GF-D8 (cell line): ENCODE data around the gene AP3D1.
A peak's percentile ranks its signal among the peaks of the same experiment; 100 is the strongest.

ENCODE experiments used
- DNase-seq: peaks from one replicate; lab custom pipeline; 2025; lab: John Stamatoyannopoulos, UW

The AP3D1 gene

DNA sequence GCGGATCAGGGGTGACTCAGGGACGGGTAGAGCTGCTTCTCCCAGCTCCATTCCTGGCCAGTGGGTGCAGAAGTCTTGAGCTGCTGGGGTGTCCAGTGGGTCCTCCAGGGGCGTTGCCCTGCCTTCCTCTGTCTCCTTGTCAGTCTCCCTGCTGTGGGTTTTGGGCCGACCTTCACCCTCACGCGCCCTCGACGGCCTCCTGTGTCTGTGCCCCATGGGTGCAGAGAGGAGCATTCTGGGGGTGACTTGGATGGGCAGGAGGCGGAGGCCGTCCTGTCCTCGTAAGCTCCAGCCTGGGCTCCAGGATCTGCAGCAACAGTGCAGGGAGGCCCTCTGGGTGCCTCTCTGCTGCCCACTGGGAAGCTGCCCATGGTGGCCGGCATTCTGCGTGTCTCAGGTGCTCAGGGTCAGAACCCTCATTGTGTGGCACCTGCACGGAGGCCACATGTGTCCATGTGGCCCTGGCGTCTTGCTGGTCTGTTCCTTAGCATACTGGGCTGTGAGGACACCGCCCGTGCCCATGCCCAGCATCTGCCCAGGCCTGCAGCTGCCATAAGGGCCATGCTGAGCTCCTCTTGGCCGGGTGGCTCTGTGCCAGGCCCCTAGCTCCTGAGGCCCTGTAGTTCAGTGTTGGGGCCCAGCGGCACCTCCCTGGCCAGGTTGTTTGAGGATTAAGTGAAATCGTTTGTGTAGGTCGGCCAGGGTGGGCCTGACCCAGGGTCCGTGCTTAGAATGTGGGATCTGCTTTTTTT lies 29.7 kb upstream of the AP3D1 start:
- no peak for DNase-seq

DNA sequence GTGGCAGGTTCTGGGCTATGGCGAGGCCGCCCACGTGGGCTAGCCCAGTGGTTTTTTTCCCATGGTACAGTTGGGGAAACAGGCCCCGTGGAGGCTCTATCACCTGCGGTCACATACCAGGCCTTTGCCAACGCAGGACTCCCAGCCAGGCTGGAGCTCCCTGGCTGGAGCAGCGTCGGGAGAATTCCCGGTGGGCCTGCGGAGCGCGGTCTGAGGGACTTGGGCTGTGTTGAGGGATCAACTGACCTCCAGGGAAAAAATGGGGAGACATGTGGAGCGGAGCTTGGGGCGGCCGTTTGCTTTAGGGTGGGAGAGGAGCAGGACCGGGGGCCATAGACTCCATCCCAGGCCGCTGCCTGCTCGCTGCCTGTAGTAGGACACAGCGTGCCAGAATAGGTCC lies 28.7 kb upstream of the AP3D1 start:
- DNase-seq: no peak

DNA sequence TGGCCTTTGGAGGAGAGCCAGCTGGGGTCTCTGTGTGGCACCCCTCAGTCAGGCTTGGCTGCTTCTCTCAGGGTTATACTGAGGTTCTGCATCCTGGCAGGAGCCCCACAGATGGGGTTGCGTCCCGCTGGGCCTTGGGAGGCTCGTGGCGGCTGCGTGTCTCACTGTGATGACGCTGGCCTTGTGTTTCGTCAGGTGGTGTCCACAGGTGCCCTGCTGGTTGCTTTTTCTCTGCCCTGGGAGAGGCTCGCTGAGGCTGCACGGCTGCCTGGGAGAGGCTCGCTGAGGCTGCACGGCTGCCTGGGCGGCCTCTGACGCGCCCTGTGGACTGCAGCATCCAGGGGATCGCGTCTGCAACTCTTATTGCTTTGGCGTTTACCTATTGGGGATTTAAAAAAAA lies 27.7 kb upstream of the AP3D1 start:
- no peak for DNase-seq

DNA sequence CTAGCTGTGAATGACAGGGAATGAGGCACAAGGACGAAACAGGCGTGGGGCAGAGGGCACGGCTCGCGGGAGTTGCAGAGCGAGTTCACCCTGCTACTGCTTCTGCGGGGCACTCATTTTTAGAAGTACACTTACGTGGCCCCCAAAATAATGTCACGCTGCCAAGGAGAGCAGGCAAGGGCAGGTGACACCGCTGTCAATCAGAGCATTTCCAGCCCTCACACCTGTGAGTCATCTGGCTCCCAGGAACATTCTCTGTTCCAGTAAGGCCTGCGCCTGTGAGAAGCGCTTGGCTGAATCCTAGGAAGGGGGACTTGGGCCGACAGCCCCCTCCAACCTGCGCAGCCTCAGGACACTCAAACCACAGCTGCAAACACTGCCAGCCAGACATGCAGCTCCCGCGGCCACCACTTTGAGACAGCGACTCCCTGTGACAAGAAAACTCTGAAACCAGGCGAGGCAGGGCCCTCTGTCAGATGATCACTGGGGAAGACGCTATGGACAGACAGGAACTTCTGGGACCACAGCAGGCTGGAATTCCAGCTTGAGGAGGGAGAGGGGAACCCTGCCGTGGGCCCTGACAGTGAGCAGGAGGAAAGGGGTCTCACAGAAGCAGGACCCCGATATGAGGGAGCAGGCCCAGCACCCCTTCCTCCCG lies 25.1 kb upstream of the AP3D1 start:
- DNase-seq: no peak

DNA sequence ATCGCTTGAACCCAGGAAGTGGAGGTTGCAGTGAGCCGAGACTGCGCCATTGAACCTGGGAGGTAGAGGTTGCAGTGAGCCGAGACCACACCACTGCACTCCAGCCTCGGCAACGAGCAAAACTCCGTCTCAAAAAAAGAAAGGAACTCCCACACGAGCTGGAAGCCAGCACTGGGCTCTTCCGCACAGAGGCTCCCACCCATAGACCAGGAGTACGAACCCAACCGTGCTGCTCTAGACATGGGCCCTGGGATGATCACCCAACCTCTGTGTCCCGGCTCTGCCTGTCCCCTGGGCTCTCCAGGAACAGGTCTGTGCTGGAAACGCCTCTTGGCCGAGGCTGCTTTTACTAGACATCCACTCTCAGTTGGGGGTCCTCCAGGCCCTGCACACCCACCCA lies 24.4 kb upstream of the AP3D1 start:
- no peak for DNase-seq

DNA sequence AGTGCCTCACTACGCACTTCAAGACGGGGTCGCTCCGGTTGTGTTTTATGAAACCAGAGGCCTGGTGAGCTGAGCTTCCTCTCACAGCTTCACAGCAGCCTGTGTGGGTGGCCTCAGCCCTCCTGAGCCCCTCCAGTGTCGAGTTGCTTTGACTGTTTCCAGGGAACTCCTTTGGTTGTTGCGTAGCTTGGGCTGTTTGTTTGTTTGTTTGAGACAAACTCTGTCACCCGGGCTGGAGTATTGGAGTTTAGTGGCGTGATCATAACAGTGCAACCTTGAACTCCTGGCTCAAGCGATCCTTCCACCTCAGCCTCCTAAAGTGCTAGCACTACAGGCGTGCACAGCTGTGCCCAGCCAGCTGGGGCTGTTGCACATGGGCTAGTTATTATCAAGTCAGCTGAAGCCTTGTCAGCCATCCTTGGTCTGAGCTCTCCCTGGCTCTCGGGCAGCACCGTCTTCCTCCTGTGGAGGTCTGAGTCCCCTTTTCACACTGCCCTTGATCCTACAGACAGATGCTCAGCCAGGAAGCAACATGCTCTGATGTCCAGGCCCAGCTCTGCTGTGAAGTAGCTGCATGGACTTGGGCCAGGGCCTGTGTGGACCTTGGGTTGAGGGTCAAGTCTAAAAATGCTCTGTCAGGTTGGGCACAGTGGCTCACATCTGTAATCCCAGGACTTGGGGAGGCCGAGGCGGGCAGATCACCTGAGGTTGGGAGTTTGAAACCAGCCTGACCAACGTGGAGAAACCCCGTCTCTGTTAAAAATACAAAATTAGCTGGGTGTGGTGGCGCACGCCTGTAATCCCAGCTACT lies 22.6 kb upstream of the AP3D1 start:
- no peak for DNase-seq

DNA sequence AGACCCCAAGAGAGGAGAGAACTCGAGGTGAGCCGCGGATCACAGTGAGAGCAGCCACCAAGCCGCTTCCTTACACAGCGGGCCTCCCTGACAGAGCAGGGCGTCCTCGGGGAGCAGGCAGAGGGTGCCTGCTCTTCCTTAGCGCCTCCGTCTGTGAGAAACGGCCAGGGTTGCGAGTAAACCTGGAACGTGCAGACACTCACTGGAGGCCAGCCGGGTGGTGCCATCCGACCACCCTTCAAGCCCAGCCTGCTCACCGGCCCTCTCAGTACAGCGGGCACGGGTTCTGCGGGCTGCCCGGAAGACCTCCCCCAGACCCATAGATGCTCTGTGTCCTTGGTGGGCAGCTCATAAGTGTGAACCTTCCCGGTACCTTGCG lies 22.0 kb upstream of the AP3D1 start:
- DNase-seq: no peak

DNA sequence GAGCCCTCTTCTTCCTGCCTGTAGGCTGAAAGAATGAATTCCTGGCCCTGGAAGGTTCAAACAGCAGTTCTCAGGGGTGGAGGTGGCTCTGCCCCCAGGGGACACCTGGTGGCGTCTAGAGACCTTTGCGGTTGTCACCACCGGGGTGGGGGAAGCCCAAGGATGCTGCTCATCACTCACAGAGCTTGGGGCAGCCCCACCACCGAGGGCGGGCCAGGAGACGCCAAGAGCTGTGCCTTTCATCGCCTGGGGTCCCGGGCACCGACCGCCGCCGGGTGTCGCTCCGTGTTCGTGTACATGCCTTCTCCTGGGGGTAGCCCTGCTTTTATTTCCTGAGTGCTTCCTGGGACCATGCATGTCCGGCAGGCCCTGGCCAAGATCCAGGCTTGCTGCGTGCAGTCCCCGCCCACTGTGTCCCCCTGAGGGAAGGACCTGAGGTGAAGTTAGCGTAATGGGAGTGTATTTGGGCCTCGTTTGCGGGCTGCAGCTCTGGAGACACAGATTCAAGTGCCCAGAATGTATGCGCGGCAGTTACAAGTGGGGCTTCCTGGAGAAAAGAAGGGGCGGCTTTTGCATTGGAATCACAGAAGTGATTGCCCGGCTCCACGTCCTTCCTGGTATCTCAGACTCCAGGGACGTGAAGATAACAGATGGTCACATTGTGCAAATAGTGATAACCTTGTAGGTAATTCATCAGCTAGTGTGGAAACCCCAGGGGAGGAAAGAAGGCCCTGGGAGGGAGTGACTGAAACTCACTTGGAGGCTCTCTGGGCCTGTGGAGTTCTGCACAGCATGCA lies 20.2 kb upstream of the AP3D1 start:
- no peak for DNase-seq

DNA sequence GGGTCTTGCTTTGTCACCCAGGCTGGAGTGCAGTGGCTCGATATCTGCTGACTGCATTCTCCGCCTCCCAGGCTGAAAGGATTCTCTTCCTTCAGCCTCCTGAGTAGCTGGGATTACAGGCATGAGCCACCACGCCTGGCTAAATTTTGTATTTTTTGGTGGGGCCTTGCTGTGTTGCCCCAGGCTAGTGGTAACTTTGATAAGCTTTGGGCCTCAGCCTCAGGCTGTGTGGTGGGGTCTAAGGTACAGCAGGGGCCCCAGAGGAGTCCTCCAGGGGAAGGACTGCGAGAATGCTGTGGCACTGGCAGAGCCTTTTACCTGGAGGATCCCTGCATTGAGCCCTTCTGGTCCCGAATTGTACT lies 19.6 kb upstream of the AP3D1 start:
- no peak for DNase-seq

DNA sequence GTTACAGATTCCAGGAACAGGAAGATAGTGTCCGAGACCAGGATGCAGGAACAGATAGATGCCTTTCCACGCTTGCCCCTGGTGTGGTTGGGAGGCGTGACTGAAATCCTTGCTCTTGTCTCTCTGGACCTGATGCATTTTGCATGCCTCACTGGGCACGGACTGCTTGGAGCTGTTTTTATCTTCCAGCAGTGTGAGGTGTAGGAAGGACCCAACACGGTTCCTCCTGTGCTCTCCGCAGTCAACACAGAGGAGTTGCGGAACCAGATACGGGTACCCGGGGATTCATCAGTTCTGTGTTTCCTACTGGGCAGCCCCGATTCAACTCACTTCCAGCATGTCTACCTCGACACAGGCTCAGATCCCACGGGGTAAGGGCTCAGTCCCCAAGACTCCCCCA lies 18.9 kb upstream of the AP3D1 start:
- no peak for DNase-seq

DNA sequence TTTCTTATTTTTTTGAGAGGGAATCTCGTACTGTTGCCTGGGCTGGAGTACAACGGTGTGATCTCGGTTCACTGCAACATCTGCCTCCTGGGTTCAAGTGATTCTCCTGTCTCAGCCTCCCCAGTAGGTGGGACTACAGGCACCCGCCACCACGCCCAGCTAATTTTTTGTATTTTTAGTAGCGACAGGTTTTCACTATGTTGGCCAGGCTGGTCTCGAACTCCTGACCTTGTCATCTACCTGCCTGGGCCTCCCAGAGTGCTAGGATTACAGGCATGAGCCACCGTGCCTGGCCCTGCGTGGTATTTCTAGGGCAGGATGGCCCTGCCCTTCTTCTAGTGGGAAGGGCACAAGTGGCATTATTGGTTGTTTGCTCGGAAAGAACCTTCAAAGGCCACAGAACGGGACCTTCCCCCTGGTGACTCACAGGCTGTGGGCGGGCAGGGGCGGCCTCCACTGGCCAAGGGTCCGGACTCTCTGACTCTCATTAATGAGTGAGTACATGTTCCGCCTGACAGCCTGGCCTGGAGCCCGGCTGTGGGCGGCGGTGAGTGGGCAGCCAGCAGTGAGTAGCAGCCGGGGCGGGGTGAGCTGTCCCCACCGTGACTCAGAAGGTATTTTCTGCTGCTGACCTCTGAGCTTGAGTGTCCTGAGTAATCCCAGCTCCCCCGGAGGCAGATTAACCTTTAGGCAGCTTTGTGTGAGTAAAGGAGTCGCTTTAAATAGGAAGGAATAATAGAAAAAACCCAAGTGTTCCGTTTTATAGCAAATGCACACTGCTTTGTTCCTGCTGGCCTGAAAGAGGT lies 17.5 kb upstream of the AP3D1 start:
- DNase-seq: peak; percentile 63

DNA sequence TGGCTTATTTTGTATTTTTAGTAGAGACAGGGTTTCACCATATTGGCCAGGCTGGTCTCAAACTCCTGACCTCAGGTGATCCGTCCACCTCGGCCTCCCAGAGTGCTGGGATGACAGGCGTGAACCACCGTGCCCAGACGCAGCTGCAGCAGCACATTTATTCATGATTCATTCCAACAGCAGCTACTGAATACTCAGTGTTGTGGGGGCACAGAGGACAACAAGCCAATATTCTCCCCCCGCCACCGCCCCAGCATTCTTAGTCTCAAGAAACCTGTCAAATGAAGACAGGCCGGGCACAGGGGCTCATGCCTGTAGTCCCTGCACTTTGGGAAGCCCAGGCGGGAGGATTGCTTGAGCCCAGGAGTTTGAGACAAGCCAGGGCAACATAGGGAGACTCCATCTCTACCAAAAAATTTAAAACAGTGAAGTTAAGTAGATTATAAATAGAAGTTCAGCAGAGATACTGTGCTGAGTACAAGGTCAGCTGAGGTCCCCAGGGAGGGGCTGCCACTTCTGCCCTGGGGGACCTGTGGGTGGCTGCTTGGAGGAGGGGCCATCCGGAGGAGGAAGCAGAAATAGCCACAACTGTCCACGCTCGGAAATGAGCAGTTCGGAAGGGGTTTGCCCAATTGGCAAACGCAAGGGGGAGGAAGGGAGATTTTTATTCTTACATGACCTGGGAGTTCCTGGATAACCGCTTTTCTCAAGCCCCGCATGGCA lies 16.7 kb upstream of the AP3D1 start:
- DNase-seq: peak; percentile 86

DNA sequence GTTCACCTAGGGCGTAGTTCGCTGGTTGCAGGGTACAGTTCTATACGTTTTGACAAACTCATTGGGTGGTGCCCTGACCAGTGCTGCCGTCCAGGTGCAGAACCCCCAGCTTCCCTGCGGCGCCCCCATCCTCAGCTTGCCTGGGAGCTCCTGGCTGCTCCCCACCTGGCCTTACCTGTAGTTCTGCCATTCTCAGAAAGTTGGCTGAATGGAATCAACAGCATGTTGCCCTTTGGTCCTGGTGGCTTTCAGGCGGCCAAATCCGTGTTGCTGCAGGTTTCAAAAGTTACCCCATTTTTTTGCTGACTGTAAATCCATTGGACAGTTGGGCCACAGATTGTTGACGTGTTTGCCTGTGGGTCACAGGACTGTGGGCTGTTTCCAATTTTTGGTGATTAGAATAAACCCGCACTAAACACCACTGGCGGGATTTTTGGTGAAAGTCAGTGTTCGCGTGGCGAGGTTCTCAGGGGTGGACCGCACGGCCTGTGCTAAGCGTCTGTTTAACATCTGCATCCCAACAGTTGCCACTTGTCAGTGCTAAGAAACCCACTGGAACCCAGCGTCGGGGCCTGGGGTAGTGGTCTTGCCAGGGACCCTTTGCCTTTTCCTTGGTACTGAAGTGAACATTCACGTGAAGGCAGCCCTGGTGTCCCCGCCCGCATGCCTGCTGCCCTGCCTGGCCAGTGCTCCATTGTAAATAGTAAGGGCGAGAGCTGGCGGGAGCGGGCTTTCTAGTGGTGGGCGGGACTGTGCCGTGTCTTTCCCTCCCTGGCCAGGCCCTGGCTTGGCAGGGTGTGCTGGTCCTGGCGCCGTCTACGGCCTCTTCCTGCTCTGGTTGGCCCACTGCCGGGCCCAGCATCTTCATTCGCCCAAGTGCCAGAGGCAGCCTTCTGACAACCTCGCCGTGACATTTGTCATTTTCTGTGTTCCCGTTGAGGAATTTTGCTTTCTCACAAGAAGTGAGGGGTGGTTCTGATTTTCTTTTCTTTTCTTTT lies 15.7 kb upstream of the AP3D1 start:
- no peak for DNase-seq

DNA sequence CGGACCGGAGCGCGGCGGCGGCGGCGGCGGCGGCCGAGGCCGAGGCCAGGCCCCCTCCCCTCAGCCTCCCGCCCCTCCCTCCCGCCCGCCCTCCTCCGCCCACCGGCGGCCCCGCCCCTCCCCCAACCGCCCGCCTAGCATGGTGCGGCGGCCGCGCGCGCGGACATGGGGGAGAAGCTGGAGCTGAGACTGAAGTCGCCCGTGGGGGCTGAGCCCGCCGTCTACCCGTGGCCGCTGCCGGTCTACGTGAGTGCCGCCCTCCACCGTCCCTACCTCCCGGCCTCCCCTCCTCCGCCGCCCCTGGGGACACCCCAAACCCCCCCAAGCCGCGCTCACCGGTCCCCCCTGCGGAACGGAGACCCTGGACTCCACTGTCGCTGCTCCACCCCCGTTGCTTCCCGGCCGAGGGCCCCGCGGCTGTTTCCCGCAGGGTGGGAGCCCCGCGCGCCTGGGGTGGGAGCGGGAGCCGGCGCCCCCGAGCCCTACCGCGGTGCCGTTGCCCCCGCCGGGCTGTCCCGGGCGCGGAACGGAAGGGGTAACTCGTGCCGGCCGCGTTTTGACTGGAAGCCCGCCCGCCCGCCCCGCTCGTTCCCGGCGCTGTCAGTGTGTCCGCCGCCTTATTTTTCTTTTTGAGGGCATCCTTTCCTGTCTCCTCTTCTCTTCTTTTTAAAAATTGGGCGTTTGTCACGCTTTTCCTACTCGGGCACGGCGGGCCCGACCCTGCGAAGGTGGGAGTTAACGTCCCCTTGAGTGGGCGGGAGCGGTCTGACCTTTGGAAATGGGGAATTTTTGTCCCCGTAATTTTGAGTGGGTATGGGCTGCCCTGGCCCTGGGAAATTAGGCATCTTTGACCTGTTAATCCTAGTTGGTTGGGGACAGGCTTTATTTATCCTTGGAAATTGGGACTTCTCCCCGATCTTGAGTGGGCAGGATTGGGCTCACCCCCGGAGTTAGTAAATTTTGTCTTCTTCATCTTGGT lies 12.9 kb upstream of the AP3D1 start:
- no peak for DNase-seq

DNA sequence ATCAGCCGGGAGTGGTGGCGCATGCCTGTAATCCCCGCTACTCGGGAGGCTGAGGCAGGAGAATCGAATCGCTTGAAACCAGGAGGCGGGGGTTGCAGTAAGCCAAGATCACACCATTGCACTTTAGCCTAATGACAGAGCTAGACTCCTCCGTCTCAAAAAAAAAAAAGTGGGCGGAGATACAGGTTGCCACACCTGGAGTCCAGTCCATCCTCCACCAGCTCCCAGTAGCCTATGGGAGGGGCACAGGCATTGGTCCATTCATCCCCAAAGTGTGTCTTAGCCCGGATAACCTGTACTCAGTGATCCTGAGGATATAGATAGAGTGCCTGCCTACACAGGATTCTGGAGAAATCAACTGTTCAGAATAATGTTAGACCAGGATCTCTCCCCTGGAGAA lies 9.0 kb upstream of the AP3D1 start:
- DNase-seq: no peak

DNA sequence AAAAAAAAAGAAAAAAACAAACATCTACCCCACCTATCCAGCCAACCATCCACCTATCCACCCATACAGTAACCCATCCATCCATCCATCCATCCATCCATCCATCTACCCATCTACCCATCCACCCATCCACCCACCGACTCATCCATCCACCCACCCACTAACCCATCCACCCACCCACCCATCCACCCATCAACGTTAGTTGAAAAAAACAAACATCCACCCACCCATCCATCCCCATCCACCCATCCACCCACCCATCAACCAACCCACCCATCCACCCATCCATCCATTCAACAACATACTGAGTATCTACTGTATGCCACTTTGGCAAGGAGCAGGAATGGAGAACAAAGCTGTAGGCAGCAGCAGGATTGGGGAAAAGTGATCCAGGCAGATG lies 6.1 kb upstream of the AP3D1 start:
- no peak for DNase-seq

DNA sequence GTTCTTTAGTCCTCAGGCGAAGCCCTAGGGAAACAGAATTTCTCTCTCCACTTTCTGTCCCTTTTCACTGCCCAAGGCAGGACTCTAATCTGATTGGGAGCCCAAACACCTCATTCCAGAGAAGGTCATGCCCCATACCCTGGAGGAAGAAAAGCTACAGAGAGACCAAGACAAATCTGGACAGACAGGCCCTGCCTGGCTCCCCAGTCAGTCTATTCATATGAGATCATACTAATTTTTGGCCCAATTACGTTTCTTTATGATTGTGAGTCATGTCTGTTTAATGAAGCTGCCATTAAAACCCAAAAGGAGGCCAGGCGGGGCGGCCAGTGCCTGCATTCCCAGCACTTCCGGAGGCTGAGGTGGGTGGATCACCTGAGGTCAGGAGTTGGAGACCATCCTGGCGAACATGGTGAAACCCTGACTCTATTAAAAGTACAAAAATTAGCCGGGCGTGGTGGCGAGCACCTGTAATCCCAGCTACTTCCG lies 3.3 kb upstream of the AP3D1 start:
- no peak for DNase-seq

DNA sequence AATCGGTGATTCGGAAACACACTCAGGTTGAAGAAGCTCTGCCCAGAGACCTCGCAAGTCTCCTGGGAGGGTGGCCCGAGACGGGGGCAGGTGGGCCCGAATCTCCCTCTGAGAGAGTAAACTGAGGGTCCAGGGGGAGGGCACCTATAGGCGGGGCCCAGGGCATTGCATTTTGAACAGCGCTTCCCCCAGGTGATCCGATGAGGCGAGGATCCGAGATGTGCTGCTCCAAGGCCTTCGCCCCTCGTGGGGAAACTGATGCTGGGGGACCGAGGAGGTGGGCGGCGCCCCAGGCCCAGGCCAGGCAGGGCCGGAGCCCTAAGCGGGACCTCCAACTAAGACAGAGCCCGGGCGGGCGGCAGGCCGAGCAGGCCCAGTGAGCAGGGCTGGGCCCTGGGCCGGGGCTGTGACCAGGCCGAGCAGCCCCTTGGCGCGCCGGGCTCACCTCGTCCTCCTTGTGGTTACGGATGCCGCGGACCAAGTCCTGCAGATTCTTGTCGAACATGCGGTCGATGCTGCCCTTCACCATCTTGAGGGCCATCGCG lies 500 bp downstream of the AP3D1 start:
- DNase-seq: no peak
